ENCODE results near the gene DUSP22.

The DUSP22 gene

DNA sequence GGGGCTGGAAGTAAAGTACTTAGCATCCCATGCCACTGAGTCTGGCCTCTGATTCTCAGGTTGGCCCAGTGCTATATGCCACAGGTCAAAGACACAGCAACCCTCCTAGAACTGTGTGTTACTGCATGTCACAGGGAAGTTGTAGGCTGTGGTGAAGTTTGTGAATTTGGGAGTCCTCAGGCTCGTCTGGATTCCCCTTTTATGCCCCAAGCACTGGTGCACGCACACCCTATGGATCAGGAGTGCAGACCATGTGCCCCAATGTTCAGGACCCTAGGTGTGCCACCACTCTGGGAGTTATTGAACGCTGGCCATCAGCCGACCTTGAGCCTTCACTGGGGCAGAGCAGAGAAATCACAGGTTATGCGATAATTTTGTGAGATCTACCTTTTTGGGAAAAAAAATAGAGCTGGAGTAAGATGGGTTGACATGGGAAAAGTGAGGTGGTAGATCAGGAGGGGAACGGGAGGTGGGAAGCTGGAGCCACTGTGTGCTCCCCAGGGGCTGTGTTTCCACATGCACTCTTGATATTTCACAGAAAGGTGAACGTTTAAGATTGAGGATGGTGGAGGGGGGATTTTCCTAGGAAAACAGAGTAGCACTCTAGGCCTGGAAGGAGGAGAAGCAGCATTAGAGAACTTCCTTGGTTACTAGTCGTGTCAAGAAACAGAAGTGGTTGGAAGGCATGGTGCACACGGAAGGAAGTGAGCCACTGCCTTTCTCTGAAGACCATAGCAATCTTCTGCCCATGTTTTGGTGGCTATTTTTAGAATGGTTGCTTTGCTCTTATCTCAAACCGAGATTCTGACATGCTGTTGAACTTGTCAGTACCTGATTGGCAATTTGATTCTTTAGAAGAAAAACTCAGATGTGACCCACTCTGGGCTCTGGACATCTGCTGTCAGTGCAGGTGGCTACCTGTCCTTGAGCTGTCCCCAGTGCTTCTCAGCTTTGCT is 44.1 kb downstream of the DUSP22 start:
- no peak for DNase-seq (ENCODE audit: low read depth in 2 of 2, low spot score in 1 of 2)

DNA sequence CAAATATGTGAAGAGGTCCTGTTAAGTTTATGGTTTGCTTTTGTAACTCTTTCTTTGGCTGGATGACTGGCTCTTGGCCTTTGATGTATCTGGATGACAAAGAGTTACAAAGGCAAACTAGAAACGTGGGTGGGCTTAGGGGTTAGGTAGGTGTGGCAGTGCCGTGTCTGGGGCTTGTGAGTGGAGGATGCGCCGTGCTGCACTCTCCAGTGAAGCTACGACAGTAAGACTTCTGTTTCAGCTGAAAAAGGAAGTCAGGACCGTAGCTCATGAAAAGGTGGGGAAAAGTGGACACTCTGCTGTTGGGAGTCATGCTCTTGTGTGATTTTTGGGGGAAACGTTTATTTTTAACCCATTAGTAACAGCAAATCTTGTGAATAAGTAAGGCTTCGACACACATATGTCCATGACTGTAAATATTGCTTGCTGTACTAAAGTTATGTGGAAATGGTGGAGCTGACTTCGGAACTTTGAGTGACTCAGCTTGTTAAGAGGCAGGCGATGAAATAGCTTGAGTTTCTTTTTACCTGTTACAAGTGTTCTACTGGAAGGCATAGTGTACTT is 45.6 kb downstream of the DUSP22 start:
- no peak for DNase-seq (ENCODE audit: low read depth in 2 of 2, low spot score in 1 of 2)

DNA sequence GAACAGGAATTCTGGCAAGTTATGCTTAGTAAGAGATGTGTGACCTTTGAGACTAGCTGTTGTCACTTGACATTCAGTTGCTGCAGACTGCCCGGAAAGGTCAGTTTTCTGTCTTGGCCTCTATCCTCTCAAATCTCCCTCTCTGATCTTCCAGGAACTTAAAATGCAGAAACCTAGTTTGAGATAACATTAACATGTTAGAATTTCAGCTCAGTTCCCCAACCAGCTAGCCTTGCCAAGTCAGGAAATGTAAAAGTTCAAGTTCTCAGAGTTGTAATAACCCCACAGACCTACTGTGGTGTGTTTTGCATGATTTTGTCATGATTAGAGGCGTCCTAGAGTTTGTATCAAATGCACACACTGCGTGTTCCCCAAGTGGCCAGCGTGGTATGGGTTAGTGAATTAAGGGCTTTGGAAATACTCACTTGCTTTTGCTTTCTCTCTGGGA is 46.6 kb downstream of the DUSP22 start:
- no peak for DNase-seq (ENCODE audit: low read depth in 2 of 2, low spot score in 1 of 2)

DNA sequence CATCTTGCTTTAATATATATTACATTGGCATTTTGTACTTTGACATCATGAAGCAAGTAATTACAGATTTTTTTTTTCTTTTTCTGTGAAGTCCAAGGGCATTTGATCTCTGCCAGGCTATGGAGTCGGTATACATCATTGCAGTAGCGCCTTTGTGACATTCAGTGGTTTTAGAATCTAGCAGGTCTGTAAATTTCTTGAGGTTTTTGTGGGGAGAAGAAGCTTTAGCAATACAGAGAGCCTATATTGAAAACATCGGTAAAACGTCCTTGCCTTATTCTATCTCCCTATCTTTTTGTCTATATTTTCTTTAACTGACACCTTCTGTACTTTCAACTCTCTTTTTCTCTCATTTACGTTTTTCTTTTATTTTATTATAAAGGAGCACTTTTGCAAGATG is 47.2 kb downstream of the DUSP22 start:
- DNase-seq (ENCODE audit: low read depth in 2 of 2, low spot score in 1 of 2) = no peak

DNA sequence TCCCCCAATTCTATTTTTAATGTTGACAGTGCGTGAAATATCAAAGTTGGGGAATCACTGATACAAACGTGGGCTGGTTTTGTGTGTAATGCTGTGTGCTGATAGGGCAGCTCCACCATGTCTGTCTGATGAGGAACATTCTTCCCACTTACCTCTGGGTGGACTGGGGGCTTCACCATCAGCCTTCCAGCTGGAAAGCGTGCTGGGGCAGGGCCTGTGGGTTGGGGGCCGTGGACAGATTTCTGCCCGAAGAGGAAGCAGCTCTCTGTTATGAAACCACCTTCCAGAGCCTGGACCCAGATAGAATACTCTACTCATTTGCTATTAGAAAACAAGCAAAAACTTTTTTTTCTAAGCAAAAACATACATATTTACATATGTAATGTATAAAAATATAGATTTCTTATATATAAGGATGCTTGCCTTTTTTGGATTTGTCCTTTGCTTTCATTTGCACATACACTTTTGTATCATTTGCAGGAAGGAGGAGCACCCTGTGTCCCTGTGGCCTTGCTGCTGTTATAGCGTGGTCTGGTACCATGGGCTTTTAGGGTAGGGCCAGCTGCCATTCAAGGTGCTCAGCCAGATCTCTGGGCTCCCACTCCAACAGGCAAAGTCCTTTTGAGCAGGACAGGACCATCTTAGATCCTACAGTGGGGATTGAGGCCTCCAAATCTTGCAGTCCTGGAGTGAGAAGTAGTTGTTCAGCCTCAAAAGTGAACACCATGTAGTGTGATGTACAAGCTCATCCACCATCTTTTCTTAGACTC is 48.1 kb downstream of the DUSP22 start:
- DNase-seq (ENCODE audit: low read depth in 2 of 2, low spot score in 1 of 2) = no peak

DNA sequence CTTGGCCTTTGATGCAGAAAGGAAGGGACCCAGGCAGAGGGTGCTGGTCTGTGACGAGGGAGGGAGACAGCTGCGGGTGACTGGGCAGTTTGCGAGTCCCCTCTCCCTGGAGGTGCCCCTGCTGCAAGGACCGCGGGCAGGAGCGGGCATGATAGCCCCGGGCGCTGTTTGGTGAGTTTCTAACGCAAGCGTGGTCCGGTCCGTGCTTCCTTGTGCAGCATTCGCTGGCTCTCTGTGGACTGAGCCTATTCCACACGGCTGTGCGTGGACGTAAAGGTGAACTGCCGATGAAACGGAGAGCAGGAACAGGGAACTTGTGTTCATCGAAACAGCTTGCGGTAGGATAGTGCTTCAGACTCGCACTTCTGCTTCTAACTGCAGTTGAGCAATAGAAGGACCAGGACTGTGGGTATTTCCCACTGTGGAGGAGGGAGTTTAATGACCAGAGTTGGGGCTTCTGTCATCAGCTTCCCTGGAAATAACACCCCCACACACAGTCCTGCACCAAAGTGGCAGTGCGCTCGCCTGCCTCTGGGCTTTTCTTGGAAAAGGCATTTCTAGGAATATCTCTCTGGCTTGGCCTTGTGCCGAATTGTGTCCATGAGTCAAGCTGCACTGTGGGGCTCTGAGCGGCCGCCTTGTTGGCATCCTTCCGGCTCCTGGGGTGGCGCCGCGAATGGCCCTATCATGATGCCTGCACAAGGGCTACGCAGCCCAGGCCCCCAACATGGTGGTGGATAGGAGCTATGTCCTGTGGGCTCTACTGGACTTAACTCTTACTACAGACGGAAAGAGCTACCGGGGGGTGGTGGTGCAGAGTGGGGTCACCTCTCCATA is 48.9 kb downstream of the DUSP22 start:
- no peak for DNase-seq (ENCODE audit: low read depth in 2 of 2, low spot score in 1 of 2)

DNA sequence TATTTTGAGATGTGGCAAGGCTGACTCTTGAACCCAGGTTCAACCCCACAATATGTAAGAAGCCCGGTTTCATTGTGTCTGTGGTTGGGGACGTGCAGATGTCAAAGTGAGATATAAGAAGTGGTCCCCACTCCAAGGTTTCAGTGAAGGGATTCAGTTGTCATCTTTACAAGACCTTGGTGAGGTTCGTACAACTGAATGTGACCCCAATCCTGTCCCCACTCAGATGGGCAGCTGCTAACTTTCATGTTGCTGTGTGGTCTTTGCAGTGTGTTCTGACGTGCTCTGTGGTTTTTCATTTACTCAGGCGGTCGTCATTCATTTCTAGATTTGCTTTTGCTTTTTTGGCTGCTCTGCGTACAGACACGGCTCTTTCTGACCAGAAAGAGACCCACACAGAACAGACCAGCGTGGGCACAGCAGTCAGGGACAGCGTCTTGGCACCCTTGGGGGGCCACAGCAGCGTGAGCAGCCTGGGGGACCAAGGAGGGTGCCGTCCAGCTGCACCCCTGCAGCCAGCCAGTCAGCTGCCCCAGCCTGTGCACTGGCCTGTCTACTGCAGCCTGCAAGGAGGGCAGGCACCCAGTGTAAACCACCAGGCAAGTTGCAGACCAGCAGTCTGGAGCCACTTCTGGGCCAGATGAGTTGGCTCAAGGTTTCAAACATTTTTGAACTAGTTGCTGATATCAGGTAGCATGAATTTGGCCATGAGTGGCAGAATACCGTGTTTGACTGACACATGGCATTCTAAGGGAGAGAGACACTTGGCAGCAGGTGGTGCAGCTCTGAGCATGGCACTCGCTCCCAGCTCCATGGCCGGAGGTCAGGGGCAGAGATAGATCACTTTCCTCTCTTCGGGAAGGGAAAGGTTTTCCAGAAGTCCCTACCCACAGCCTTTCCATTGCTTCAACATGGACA is 49.9 kb downstream of the DUSP22 start:
- DNase-seq (ENCODE audit: low read depth in 2 of 2, low spot score in 1 of 2) = no peak

DNA sequence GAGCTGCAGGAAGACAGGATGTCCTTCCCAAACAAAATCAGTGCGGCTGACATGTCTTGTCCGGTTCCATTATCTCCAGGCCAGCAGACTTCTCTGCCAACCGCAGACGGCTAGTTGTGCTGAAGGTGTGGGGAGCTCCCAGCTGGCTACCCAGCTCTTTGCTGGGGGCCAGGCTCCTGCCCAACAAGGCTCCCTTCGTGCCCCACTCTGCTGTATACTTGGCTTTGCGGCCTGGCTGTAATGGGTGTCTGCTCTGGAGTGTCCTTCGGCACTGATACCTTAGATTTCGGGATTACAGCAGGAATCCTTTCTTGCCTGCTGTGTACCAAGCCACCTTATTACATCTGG is 50.5 kb downstream of the DUSP22 start:
- DNase-seq (ENCODE audit: low read depth in 2 of 2, low spot score in 1 of 2) = no peak

DNA sequence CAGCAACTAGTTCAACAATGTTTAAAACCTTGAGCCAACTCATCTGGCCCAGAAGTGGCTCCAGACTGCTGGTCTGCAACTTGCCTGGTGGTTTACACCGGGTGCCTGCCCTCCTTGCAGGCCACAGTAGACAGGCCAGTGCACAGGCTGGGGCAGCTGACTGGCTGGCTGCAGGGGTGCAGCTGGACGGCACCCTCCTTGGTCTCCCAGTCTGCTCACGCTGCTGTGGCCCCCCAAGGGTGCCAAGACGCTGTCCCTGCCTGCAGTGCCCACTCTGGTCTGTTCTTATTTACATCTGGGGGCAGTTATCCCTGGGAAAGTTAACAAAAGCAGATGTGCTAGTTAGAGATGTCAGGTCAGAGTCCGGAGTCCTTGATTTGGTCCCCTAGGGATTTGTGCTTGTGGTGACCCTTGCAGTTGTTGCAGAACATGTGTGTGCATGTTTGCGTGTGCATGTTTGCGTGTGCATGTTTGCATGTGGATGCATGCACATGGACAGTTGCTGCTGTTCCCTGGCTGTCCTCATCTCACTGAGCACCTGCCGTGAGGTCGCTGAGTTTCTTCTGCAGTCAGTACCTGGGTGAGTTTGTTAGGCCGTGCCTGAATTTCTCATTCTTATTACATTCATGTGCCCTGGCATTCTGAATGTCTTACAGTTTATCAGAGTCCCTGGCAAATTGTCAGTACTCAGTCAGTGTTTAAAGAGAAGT is 51.1 kb downstream of the DUSP22 start:
- DNase-seq (ENCODE audit: low read depth in 2 of 2, low spot score in 1 of 2) = no peak

DNA sequence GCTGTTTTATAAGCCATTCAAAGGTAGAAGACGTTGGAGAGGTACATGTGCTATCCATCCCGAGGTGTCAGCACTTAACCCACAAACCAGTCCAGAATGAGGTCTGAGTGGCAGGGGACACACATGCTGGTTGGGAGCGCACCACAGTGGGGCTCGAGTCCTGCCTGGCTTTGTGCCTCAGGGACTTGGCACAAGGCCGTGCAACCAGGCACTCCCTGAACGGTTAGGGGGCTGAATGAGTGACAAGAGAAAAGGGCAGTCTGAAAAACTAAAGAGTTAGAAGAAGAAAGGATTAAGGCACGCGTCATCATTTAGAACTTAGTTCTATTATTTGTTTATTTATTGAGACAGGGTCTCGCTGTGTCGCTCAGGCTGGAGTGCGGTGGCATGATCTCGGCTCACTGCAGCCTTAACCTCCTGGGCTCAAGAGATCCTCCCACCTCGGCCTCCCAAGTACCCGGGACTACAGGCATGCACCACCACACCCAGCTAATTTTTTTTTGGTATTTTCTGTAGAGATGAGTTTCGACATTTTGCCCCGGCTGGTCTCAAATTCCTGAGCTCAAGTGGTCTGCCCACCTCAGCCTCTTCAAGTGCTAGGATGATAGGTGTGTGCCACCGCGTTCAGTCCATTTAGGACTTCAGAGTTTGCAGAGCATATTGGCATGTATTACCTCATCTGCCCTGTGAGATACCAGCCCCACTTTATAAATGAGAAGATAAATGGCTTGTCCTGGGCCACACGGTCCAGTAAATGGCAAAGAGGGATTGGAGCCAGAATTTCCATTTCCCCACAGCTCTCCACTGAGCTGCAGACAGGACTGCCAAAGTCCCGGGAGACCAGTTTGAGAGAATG is 51.9 kb downstream of the DUSP22 start:
- no peak for DNase-seq (ENCODE audit: low read depth in 2 of 2, low spot score in 1 of 2)

DNA sequence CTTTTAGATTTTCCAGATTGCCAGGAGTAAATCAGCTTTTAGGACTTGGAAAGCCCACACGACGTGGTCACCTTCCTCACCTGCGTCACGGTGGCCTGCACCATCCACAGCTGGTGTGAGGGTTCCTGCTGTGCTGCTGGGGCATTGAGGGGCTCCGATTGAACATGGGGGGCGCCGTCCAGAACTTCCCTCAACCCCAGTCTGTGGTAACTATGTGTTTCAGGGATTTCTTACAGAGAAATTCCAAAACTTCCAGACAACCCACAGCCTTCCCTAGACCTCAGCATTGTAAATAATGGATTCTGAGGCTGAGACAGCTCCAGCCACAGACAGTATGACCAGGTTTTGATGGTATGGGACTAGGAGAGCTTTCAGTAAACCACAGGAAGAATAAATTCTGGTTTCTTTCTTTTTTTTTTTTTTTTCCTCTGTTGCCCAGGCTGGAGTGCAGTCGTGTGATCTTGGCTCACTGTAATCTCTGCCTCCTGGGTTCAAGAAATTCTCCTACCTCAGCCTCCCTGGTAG is 52.6 kb downstream of the DUSP22 start:
- DNase-seq (ENCODE audit: low read depth in 2 of 2, low spot score in 1 of 2) = no peak

DNA sequence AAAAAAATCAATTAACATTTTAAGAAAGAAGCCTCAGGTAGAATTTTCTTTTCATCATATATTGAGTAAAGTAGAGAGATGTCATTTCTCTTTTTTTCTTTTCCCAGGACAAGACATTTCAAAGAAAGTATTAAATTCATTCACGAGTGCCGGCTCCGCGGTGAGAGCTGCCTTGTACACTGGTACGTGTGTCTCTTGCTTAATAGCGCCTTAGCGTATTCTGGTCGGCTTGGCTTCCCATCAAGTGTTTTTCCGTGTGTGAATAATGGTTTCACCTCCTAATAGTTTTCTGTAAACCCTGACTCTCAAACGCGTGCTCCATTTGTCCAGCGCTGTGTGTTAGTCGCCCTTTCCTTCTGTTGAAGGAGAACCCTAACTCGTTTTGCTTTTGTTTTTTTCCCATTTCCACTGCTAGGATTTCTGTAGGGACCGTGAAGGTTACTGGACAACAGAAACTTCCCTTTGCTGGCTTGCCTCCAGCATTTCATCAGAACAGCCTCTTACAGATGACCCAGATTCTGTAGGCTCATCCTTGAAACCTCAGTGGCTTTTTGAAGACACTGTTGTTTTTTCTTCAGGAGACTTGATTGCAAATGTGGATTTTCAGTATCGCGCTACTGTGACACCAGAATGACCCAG is 53.6 kb downstream of the DUSP22 start:
- DNase-seq (ENCODE audit: low read depth in 2 of 2, low spot score in 1 of 2) = no peak

DNA sequence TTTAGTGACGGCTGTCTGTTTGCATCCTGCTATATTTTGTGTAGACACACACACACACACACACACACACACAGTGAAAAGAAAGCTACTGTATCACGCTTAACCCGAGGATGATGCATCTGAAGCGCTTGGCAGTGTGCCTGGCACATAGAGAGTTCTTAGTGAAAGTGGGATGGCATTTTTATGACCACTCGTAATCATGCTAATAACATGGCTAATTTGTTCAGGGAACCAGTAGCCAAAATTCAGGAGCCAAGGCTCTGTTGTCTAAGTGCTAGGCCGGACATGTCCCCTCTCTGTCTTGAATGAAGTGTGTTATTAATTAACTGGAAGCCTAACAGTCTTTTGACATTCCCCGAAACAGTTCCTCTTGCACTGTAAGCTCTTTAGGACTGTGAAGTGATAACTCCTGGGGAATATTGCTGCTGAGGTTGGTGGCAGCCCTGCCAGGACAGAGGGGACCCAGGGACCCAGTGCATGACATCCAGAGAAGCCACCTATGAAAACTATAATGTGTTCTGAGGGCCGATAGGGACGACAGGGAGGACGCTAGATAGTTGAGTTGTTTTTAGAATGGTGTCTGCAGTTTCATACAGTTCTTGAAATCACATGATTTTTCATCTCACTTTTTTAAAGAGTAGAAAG is 54.2 kb downstream of the DUSP22 start:
- DNase-seq (ENCODE audit: low read depth in 2 of 2, low spot score in 1 of 2) = no peak

DNA sequence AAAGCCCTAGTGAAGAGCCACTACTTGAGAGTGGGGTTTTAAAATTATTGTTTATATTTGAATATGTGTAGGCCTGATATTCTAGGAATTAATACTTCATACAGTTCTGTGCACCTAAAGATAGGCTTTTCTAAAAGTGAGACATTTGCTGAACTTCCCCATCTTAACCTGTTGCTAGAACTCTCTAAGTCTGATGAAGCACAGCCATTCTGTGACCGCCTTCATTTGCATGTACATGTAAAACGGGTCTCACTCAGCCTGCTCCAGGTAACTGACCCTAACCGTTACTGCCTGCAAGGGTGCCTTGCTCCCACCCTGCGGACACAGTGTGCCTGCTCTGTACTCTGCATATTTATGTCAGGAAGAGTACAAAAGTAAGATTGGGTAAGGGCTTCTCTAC is 54.9 kb downstream of the DUSP22 start:
- DNase-seq (ENCODE audit: low read depth in 2 of 2, low spot score in 1 of 2) = no peak

DNA sequence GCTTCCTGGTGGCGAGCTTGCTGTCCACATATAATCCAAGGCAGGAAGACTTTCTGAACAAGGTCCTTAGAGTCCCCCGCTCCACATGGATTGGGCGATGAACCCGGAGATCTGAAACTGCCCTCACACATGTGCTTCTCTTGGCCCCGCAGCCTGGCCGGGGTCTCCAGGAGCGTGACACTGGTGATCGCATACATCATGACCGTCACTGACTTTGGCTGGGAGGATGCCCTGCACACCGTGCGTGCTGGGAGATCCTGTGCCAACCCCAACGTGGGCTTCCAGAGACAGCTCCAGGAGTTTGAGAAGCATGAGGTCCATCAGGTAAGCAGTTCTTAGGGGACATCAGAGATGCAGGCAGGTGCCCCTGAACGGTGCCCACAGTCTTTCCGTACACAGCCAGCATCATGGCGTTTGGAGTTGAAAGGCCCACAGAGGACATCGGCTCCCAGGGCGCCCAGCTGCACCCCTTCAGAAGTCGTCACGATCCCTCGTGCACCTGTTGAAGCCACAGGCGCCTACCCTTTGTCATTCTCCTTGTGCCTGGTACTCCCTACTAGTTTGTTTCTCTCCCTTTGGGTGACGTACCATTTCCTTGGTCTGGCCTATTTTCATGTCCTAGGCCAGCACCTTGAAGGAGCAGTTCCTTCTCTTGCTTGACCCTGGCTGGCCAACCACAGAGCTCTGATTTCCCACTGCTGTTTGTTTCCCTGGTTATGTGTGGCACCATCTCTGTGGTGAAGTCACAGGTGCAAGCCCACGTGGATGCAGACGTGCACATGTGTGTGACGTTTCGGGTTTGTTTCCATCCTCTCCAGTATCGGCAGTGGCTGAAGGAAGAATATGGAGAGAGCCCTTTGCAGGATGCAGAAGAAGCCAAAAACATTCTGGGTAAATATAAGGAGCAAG is 55.9 kb downstream of the DUSP22 start:
- no peak for DNase-seq (ENCODE audit: low read depth in 2 of 2, low spot score in 1 of 2)

DNA sequence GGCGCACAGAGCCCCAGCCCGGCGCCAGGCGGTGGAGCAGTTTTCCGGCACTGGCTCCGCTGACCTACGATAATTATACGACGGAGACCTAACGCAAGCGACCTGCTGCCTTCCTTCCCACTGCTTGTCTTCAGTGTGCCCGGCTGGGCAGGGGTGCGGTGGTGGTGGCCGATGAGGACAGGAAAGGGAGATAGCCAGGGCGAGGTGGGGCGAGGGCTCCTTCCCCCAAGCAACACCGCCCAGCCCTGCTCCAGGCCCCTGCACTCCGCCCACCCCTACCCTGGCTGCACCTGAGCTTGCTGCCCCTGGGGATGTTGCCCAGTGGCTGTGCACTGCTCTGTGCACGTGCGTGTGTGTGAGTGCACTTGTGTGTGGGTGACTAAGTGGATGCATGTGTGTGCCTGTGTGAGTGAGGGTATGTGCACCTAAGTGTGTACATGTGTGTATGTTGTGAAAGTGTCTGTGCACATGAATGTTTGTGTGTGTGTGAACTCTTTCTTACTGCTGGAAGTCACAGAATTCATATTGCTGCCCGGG is 56.6 kb downstream of the DUSP22 start:
- no peak for DNase-seq (ENCODE audit: low read depth in 2 of 2, low spot score in 1 of 2)

All from stimulated activated CD8-positive, alpha-beta memory T cell treated with anti-CD3 and anti-CD28 coated beads, Interleukin-4, amount 100 ng/mL, for 1 hour (primary cell).